OCI-LY7 (cell line): Measurements from ENCODE around the gene ZNF254. TPM values are rescaled to one million over a fixed set of nuclear protein-coding genes. Genes with fewer than 3 reads are reported as not detected.
"Not testable (repeated sequence)": the region's sequence is repeated elsewhere in the genome, so short reads cannot be mapped to it uniquely, and the experiment has no call there.

Experiments used
- BruUV-seq: library from RNA; stranded (reverse); fragments of 400-500 nt; replicated peaks from 2 replicates; lab custom pipeline; 2021; lab: Mats Ljungman, UMichigan
- CTCF ChIA-PET: fragments of 300-600 bp; sonication (Branson Sonifier 250); formaldehyde crosslinking; loops from one replicate; lab custom pipeline; 2022; ENCODE audit warnings: antibody characterized with exemption; ENCODE audit not compliant: unreplicated experiment; lab: Charles Lee
- POLR2A ChIA-PET: fragments of 300-600 bp; sonication (Branson Sonifier 250); formaldehyde crosslinking; loops from one replicate; lab custom pipeline; 2022; ENCODE audit warnings: antibody characterized with exemption; lab: Charles Lee
- DNase-seq: peaks from one replicate; pipeline ENCODE4 v3.0.0-alpha.2; 2015; ENCODE audit warnings: low spot score
- H2AFZ ChIP-seq: fragments of 200-600 bp; sonication (generic), shearing (Covaris generic); 2 replicates; pipeline ENCODE4 v1.6.1; 2014; ENCODE audit warnings: mild to moderate bottlenecking, antibody characterized with exemption, low read length, moderate library complexity
- H3K27ac ChIP-seq: fragments of 200-600 bp; sonication (generic); 2 replicates; pipeline ENCODE4 v1.5.1; 2014; ENCODE audit warnings: mixed run types, low read depth, mild to moderate bottlenecking, moderate library complexity, low read length, inconsistent platforms; ENCODE audit not compliant: poor library complexity, severe bottlenecking
- H3K36me3 ChIP-seq: fragments of 200-600 bp; sonication (generic); 2 replicates; pipeline ENCODE4 v1.6.1; 2014; ENCODE audit warnings: mild to moderate bottlenecking, antibody characterized with exemption, low read length, moderate library complexity, mixed read lengths; ENCODE audit not compliant: insufficient read depth
- H3K4me1 ChIP-seq: fragments of 200-600 bp; sonication (generic); 2 replicates; pipeline ENCODE4 v1.5.1; 2014; ENCODE audit warnings: mild to moderate bottlenecking, low read length; ENCODE audit not compliant: insufficient read depth, poor library complexity, severe bottlenecking
- H3K4me2 ChIP-seq: fragments of 200-600 bp; sonication (generic); 2 replicates; pipeline ENCODE4 v1.6.1; 2014; ENCODE audit warnings: mild to moderate bottlenecking, low read length
- H3K4me3 ChIP-seq: fragments of 200-600 bp; sonication (generic); 2 replicates; pipeline ENCODE4 v1.5.1; 2014; ENCODE audit warnings: mild to moderate bottlenecking, low read depth, low read length; ENCODE audit not compliant: poor library complexity, severe bottlenecking
- H3K79me2 ChIP-seq: fragments of 200-600 bp; sonication (generic); 2 replicates; pipeline ENCODE4 v1.6.1; 2016; ENCODE audit warnings: low read depth, mild to moderate bottlenecking, low read length, moderate library complexity, mixed read lengths; ENCODE audit not compliant: insufficient read depth
- H3K9me2 ChIP-seq: fragments of 200-600 bp; sonication (generic); 2 replicates; pipeline ENCODE4 v1.6.1; 2016; ENCODE audit warnings: mild to moderate bottlenecking, low read length, mixed read lengths; ENCODE audit not compliant: insufficient read depth
- H3K9me3 ChIP-seq: fragments of 200-600 bp; sonication (generic); 2 replicates; pipeline ENCODE4 v1.6.1; 2014; ENCODE audit warnings: mild to moderate bottlenecking, mixed run types, low read length, mixed read lengths
- H4K20me1 ChIP-seq: fragments of 200-600 bp; sonication (generic); 2 replicates; pipeline ENCODE4 v1.6.1; 2014; ENCODE audit warnings: mild to moderate bottlenecking, antibody characterized with exemption, low read length, moderate library complexity, mixed read lengths; ENCODE audit not compliant: insufficient read depth
- CTCF ChIP-seq: fragments of 200-600 bp; sonication (generic); conservative IDR thresholded peaks from 2 replicates; pipeline ENCODE4 v1.5.1; 2014; ENCODE audit warnings: mild to moderate bottlenecking, antibody characterized with exemption, low read length, moderate library complexity, mixed read lengths
- EZH2phosphoT487 ChIP-seq: fragments of 200-600 bp; sonication (generic); IDR thresholded peaks from 2 replicates; pipeline ENCODE4 v1.6.1; 2018; ENCODE audit warnings: low read depth, borderline replicate concordance, mild to moderate bottlenecking, mixed run types, antibody characterized with exemption, low read length, moderate library complexity, mixed read lengths
- intact Hi-C: fragments of 100-400 bp; cut with micrococcal nuclease; formaldehyde crosslinking; loops from one replicate; pipeline ENCODE4 v1.10.0; 2022; ENCODE audit not compliant: unreplicated experiment
- total RNA-seq, 2 experiments: library from RNA; depleted of rRNA in 1 of 2; stranded (reverse); fragments of >200 nt in 1 of 2; shearing (Covaris generic) in 1 of 2; gene quantifications; 2 replicates each; pipeline ENCODE4 v1.2.3, GENCODE V29; 2014 to 2022

ZNF254 gene
- total RNA-seq, 2 experiments from 2014 or later: 10.1 to 12.2 TPM

GRCh38 chr19:24099829-24100228 lies 12.8 kb downstream of the ZNF254 start:
- no peak overlapping the region for H3K4me2 ChIP-seq
- H3K9me2 ChIP-seq: no peaks in the 10 kb centered on the region
- H3K9me3 ChIP-seq: peaks cover 22% of the 10 kb centered on the region; the same call in 1 of the 2 replicates
- BruUV-seq: no TSS peak
- CTCF ChIA-PET: no interaction called here
- H3K4me1 ChIP-seq: no peaks in the 10 kb centered on the region
- POLR2A ChIA-PET: interaction anchor here (0.6 kb wide), 1 partner anchor 76 kb away, joined by 3 read pairs; no protein-coding TSS in a partner anchor
- no peaks in the 10 kb centered on the region for H4K20me1 ChIP-seq
- intact Hi-C loops: no loop called here
- no peak for DNase-seq
- H3K27ac ChIP-seq: no peak overlapping the region
- H3K4me3 ChIP-seq: no peak overlapping the region
- peaks cover 61% of the 10 kb centered on the region for H3K36me3 ChIP-seq
- TF ChIP-seq EZH2phosphoT487: no peak
- TF ChIP-seq CTCF: no peak
- peaks cover 53% of the 10 kb centered on the region for H3K79me2 ChIP-seq
- H2AFZ ChIP-seq: no peak overlapping the region

GRCh38 chr19:24100597-24100996 lies 13.6 kb downstream of the ZNF254 start:
- H3K4me1 ChIP-seq, H4K20me1 ChIP-seq, H3K4me3 ChIP-seq, intact Hi-C loops, POLR2A ChIA-PET, H3K9me2 ChIP-seq, H3K4me2 ChIP-seq, H3K27ac ChIP-seq, CTCF ChIA-PET, H2AFZ ChIP-seq, DNase-seq, BruUV-seq: not testable (repeated sequence)
- H3K36me3 ChIP-seq: peaks cover 56% of the 10 kb centered on the region
- peaks cover 18% of the 10 kb centered on the region; the same call in 1 of the 2 replicates for H3K9me3 ChIP-seq
- peaks cover 46% of the 10 kb centered on the region for H3K79me2 ChIP-seq

GRCh38 chr19:24101459-24102115 lies 14.6 kb downstream of the ZNF254 start:
- intact Hi-C loops: no loop called here
- TF ChIP-seq EZH2phosphoT487 (no peak), CTCF (no peak)
- no peak overlapping the region for H2AFZ ChIP-seq
- H4K20me1 ChIP-seq: no peaks in the 10 kb centered on the region
- no TSS peak for BruUV-seq
- CTCF ChIA-PET: no interaction called here
- no peak overlapping the region for H3K4me2 ChIP-seq
- POLR2A ChIA-PET: interaction anchor here (1.3 kb wide), 1 partner anchor 11 kb away, joined by 4 read pairs; no protein-coding TSS in a partner anchor
- peaks cover 36% of the 10 kb centered on the region for H3K79me2 ChIP-seq
- no peaks in the 10 kb centered on the region for H3K4me1 ChIP-seq
- H3K9me2 ChIP-seq: no peaks in the 10 kb centered on the region
- peaks cover 13% of the 10 kb centered on the region; the same call in 1 of the 2 replicates for H3K9me3 ChIP-seq
- no peak for DNase-seq
- H3K4me3 ChIP-seq: no peak overlapping the region
- peaks cover 49% of the 10 kb centered on the region for H3K36me3 ChIP-seq
- no peak overlapping the region for H3K27ac ChIP-seq
